ENCODE measurements around the gene ABHD12B.

Gene ABHD12B

GRCh38 chr14:50871914-50872732, at the start of gene ABHD12B:
Gene ABHD12B (plus strand): TSS chr14:50872053. CDS start chr14:50872175, 122 bp downstream.
- no peak for DNase-seq (ENCODE audit: low read depth in 3 of 3)

GRCh38 chr14:50822501-50823042, 49.3 kb upstream of the ABHD12B start:
- DNase-seq (ENCODE audit: low read depth in 3 of 3): no peak

- DNase-seq (ENCODE audit: low read depth in 3 of 3): no peak
Measured at GRCh38 chr14:50823051-50823761, 48.6 kb upstream of the ABHD12B start.

- DNase-seq (ENCODE audit: low read depth in 3 of 3): no peak
Measured at GRCh38 chr14:50823762-50824636, 47.9 kb upstream of the ABHD12B start.

- DNase-seq (ENCODE audit: low read depth in 3 of 3): no peak
Measured at GRCh38 chr14:50825307-50825706, 46.5 kb upstream of the ABHD12B start.

GRCh38 chr14:50826681-50827080, 45.2 kb upstream of the ABHD12B start:
- DNase-seq (ENCODE audit: low read depth in 3 of 3): no peak

GRCh38 chr14:50828721-50829488, 42.9 kb upstream of the ABHD12B start:
- no peak for DNase-seq (ENCODE audit: low read depth in 3 of 3)

- DNase-seq (ENCODE audit: low read depth in 3 of 3): no peak
Measured at GRCh38 chr14:50829489-50830043, 42.3 kb upstream of the ABHD12B start.

GRCh38 chr14:50830044-50830931, 41.6 kb upstream of the ABHD12B start:
- peak; percentile 33 to 64 (median 46) for DNase-seq (ENCODE audit: low read depth in 3 of 3)

- peak; percentile 43 to 68 (median 53) for DNase-seq (ENCODE audit: low read depth in 3 of 3)
Measured at GRCh38 chr14:50830932-50831725, 40.7 kb upstream of the ABHD12B start, which contains the start of gene NIN. Gene NIN (minus strand): TSS chr14:50831162. CDS start chr14:50822056, 9,106 bp downstream.

GRCh38 chr14:50831726-50832168, 40.1 kb upstream of the ABHD12B start:
- DNase-seq (ENCODE audit: low read depth in 3 of 3): no peak

GRCh38 chr14:50832935-50833630, 38.8 kb upstream of the ABHD12B start:
- DNase-seq (ENCODE audit: low read depth in 3 of 3): no peak

- no peak for DNase-seq (ENCODE audit: low read depth in 3 of 3)
Measured at GRCh38 chr14:50834802-50835276, 37.0 kb upstream of the ABHD12B start.

GRCh38 chr14:50835280-50835679, 36.6 kb upstream of the ABHD12B start:
- DNase-seq (ENCODE audit: low read depth in 3 of 3): no peak

- DNase-seq (ENCODE audit: low read depth in 3 of 3): no peak
Measured at GRCh38 chr14:50836515-50836914, 35.3 kb upstream of the ABHD12B start.

GRCh38 chr14:50837271-50837670, 34.6 kb upstream of the ABHD12B start:
- no peak for DNase-seq (ENCODE audit: low read depth in 3 of 3)

GRCh38 chr14:50837850-50838470, 33.9 kb upstream of the ABHD12B start:
- no peak for DNase-seq (ENCODE audit: low read depth in 3 of 3)

Measured in stimulated activated CD4-positive, alpha-beta T cell treated with anti-CD3 and anti-CD28 coated beads, TNF-alpha, amount 100 ng/mL, for 24 hours (primary cell).